Esophagus squamous epithelium (tissue), 5 donors: ENCODE results near the gene ZNF479. TPM values are rescaled to one million over a fixed set of nuclear protein-coding genes. Genes with fewer than 3 reads are reported as not detected.
"Not testable (repeated sequence)": the region's sequence is repeated elsewhere in the genome, so short reads cannot be mapped to it uniquely, and the experiment has no call there.

Source experiments
- DNase-seq: peaks from one replicate; lab custom pipeline; 2025; lab: John Stamatoyannopoulos, UW
- H3K27ac ChIP-seq, 4 donors: fragments of 200-600 bp; sonication (generic); one replicate each; pipeline ENCODE4 v1.5.1; 2016 to 2019; ENCODE audit warnings: mild to moderate bottlenecking in 1 of 4
- H3K27me3 ChIP-seq, 4 donors: fragments of 200-600 bp; sonication (generic); 1 replicate in 3 of 4; 2 replicates in 1 of 4; pipeline versions ENCODE4 v1.5.1 to v1.6.0; 2017 to 2021; ENCODE audit warnings: antibody characterized with exemption in 1 of 4
- H3K36me3 ChIP-seq, 3 donors: fragments of 200-600 bp; sonication (generic); one replicate each; pipeline ENCODE4 v1.5.1; 2016 to 2019
- H3K4me1 ChIP-seq, 3 donors: fragments of 200-600 bp; sonication (generic); one replicate each; pipeline ENCODE4 v1.5.1; 2017 to 2019
- H3K4me3 ChIP-seq, 4 donors: fragments of 200-600 bp; sonication (generic); 1 replicate in 3 of 4; 2 replicates in 1 of 4; pipeline ENCODE4 v1.5.1; 2016 to 2019; ENCODE audit warnings: mild to moderate bottlenecking in 2 of 4, moderate library complexity in 1 of 4
- H3K9me3 ChIP-seq, 3 donors: fragments of 200-600 bp; sonication (generic); one replicate each; pipeline ENCODE4 v1.5.1; 2016 to 2019
- POLR2A ChIP-seq, 4 donors: fragments of 450-650 bp; IDR thresholded peaks; one replicate each; pipeline ENCODE4 v1.6.1; 2017; ENCODE audit warnings: antibody characterized with exemption in 4 of 4, mild to moderate bottlenecking in 4 of 4, moderate library complexity in 3 of 4
- WGBS, 2 donors: methylation state at CpG; one replicate each; pipeline ENCODE4 v1.1.5; 2018; 5-methylcytosine and 5-hydroxymethylcytosine counted together
- intact Hi-C: fragments of 100-400 bp; cut with DNase I; formaldehyde crosslinking; loops from one replicate; pipeline ENCODE4 v1.15.0; 2022
- total RNA-seq, 4 donors: library from RNA; depleted of rRNA; stranded (reverse); fragments of >200 nt; gene quantifications; one replicate each; pipeline ENCODE4 v1.1.0, GENCODE V29; 2016
- TF ChIP-seq, protein P1 (sequence below), 6 experiments: fragments of 450-650 bp in 4 of 6; fragments of 200-600 bp in 2 of 6; sonication (generic) in 2 of 6; IDR thresholded peaks; one replicate each; pipeline ENCODE4 v1.5.1; 2016 to 2019; ENCODE audit warnings: antibody characterized with exemption in 6 of 6, mild to moderate bottlenecking in 4 of 6, moderate library complexity in 4 of 6
- donor health status: DM: yes; HTN: yes; CAD: no.

Gene ZNF479
- total RNA-seq, 4 donors from 2014 or later = not detected

DNA sequence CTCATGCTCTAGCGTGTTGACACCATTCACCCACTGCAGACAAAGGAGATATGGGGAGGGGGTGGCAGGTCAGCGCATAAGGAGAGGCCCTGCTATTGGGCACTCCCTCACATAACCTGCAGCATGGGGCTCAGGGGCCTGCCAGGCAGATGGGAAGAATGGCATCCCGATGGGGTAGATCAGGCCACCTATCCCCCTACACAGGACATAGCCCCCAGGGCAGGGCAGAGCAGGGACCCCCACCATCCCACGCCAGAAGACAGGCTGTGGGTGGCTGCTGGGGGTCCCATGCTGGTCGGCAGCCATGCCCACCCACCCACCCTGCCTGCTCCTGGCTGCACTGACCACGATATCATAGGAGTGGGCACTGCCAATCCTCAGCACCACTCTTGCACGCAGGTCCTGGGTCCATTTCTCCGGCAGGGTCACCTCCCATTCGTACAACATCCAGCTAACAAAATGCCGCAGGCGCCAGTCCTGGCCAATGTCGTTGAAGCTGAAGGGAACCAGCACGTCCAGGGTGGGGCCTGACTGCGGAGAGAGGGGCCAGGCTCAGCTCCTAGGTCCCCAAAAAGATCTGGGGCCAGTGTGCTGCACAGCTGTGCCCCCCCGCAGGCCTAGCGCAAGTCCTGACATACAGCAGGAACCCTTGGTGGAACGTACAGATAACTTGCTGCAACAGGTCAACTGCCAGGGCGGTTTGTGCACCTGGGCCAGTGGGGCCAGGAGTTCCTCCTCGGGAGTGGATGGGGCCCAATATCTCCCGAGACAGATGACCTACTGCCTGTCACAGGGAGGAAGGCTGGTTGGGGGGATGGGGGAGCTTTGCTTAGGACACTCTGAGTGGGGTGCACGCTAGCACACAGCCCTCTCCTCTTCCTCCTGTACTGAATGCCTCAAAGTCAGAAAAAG, 45.9 kb upstream of the ZNF479 start:
- TF ChIP-seq, protein P1, sequence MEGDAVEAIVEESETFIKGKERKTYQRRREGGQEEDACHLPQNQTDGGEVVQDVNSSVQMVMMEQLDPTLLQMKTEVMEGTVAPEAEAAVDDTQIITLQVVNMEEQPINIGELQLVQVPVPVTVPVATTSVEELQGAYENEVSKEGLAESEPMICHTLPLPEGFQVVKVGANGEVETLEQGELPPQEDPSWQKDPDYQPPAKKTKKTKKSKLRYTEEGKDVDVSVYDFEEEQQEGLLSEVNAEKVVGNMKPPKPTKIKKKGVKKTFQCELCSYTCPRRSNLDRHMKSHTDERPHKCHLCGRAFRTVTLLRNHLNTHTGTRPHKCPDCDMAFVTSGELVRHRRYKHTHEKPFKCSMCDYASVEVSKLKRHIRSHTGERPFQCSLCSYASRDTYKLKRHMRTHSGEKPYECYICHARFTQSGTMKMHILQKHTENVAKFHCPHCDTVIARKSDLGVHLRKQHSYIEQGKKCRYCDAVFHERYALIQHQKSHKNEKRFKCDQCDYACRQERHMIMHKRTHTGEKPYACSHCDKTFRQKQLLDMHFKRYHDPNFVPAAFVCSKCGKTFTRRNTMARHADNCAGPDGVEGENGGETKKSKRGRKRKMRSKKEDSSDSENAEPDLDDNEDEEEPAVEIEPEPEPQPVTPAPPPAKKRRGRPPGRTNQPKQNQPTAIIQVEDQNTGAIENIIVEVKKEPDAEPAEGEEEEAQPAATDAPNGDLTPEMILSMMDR (IDR thresholded peaks at IDR 0.05) = no peak
- no peak for TF ChIP-seq POLR2A (IDR thresholded peaks at IDR 0.05)
- H3K4me1 ChIP-seq = no peaks in the 10 kb centered on the region
- H3K9me3 ChIP-seq = peaks cover 0 to 39% (median 0%) of the 10 kb centered on the region in 3 donors
- WGBS, 2 donors = 79 to 83% methylated on average over 6 to 14 of the region's 21 CpGs
- H3K27ac ChIP-seq = no peak overlapping the region
- no peak overlapping the region for H3K4me3 ChIP-seq
- intact Hi-C loops = no loop called here
- no peak for DNase-seq
- no peaks in the 10 kb centered on the region for H3K27me3 ChIP-seq
- H3K36me3 ChIP-seq = no peaks in the 10 kb centered on the region

DNA sequence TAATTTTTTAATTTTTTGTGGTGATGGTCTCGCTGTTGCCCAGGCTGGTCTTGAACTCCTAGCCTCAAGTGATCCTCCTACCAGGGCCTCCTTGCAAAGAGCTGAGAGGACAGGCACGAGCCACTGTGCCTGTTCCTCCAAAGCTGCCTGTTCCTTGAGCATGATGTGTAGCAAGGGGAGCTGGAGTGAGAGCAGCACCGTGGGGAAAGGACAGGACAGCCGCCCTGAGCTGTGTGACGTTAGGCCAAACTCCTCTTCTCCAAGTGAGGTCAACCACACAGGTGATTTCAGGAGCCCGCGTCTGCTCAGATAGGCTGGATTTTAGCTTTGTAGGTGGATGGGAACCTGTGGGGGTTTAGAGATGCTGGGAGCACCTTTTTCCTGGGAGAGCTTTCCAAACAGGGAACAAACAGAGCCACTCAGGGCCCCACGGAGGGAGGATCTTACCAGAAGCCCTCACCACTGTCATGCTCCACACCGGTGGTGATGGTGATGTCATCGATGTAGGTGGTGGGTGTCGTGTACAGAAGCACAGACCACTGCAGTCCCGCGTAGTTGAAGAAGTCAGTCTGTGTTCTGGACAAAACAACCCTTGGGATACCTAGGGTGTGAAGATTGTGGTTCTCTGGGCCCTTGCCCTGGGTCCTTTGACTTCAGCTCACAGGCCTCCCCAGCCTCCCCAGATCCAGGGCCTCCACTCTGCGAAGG, 44.8 kb upstream of the ZNF479 start:
- WGBS, 2 donors = 81 to 100% methylated on average over 1 to 12 of the region's 14 CpGs
- intact Hi-C loops = no loop called here
- Histone ChIP-seq H3K4me1 (no peaks in the 10 kb centered on the region), H3K9me3 (peaks cover 0 to 35% (median 0%) of the 10 kb centered on the region in 3 donors), H3K27ac (no peak overlapping the region), H3K4me3 (no peak overlapping the region), H3K36me3 (no peaks in the 10 kb centered on the region), H3K27me3 (no peaks in the 10 kb centered on the region)
- TF ChIP-seq POLR2A (IDR thresholded peaks at IDR 0.05) = no peak
- TF ChIP-seq, protein P1 (IDR thresholded peaks at IDR 0.05) = no peak
- no peak for DNase-seq

DNA sequence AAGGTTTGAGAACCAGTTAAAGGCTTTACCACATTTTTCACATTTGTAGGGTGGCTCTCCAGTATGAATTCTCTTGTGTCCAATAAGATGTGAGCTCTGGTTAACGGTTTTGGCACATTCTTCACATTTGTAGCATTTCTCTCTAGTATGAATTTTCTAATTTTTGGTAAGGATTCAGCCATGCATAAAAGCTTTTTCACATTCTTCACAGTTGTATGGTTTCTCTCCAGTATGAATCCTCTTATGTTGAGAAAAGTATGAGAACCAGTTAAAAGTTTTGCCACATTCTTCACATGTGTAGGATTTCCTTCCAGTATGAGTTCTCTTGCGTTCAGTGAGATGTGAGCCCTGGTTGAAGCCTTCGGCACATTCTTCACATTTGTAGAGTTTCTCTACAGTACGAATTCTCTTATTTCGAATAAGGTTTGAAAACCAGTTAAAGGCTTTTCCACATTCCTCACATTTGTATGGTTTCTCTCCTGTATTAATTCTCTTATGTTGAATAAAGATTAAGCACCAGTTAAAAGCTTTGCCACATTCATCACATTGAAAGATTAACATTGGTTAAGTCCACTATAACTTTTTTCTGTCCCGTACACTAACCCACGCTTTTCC, 33.2 kb upstream of the ZNF479 start:
- no peak for DNase-seq
- no peaks in the 10 kb centered on the region for H3K27me3 ChIP-seq
- peaks cover 0 to 42% (median 32%) of the 10 kb centered on the region in 3 donors for H3K9me3 ChIP-seq
- WGBS, 2 donors = 68 to 77% methylated on average over 7 of the region's 7 CpGs
- H3K4me1 ChIP-seq = no peaks in the 10 kb centered on the region
- TF ChIP-seq, protein P1 (IDR thresholded peaks at IDR 0.05) = no peak
- no peak for TF ChIP-seq POLR2A (IDR thresholded peaks at IDR 0.05)
- H3K36me3 ChIP-seq = no peaks in the 10 kb centered on the region
- H3K4me3 ChIP-seq = no peak overlapping the region
- no peak overlapping the region for H3K27ac ChIP-seq
- intact Hi-C loops = no loop called here

DNA sequence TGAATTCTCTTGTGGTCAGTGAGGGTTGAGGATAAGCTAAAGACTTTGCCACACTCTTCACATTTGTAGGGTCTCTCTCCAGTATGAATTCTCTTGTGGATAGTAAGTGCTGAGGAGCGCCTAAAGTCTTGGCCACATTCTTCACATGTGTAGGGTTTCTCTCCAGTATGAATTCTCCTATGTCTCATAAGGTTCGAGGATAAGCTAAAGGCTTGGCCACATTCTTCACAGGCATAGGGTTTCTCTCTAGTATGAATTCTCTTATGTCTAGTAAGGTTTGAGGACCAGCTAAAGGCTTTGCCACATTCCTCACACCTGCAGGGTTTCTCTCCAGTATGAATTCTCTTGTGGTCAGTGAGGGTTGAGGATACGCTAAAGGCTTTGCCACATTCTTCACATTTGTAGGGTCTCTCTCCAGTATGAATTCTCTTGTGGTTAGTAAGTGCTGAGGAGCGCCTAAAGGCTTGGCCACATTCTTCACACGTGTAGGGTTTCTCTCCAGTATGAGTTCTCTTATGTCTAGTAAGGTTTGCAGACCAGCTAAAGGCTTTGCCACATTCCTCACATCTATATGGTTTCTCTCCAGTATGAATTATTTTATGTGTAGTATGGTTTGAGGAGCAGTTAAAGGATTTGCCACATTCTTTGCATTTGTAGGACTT, 12.0 kb downstream of the ZNF479 start:
- H3K36me3 ChIP-seq, H3K4me3 ChIP-seq, DNase-seq, H3K27ac ChIP-seq, H3K27me3 ChIP-seq, intact Hi-C loops, H3K4me1 ChIP-seq: not testable (repeated sequence)
- H3K9me3 ChIP-seq = peaks cover 0 to 66% (median 3%) of the 10 kb centered on the region in 3 donors
- WGBS, 2 donors = 63 to 69% methylated on average over 4 of the region's 5 CpGs
